ENCODE measurements around the gene TRIM8. TPM values are rescaled to one million over a fixed set of nuclear protein-coding genes. Genes with fewer than 3 reads are reported as not detected.

Gene TRIM8
- total and polyA plus RNA-seq, 2 of the 8 experiments (the other 6 are each of a cell fraction or from before 2014, with no cell fraction given) = 24.9 to 38.8 TPM

GRCh38 chr10:102691285-102692066 lies 47.2 kb downstream of the TRIM8 start:
- Histone ChIP-seq H3K23me2 (ENCODE audit: low read depth, low read length) (no peaks in the 10 kb centered on the region), H2BK5ac (ENCODE audit: low read depth, low read length) (no peak overlapping the region), H3K23ac (ENCODE audit: insufficient read length) (no peak overlapping the region), H3K56ac (replicated peaks; ENCODE audit: insufficient read length, low read depth, low read length) (no peak overlapping the region), H3K27ac (ENCODE audit: low read depth, low read length) (no peak overlapping the region), H2BK12ac (ENCODE audit: low read depth, low read length) (no peak overlapping the region), H2AFZ (ENCODE audit: low read length) (no peak overlapping the region), H3K4me2 (ENCODE audit: insufficient read depth in 1 of 2, low read depth in 2 of 2, low read length in 2 of 2) (no peak overlapping the region), H3K79me1 (ENCODE audit: low read depth, low read length) (no peaks in the 10 kb centered on the region), H3K4me3 (ENCODE audit: extremely low read depth in 1 of 4, insufficient read depth in 2 of 4, low read depth in 3 of 4, low read length in 4 of 4) (no peak overlapping the region), H3K4ac (replicated peaks; ENCODE audit: insufficient read length, low read depth, low read length) (no peak overlapping the region), H4K8ac (ENCODE audit: extremely low read depth, insufficient read depth, low read length) (no peak overlapping the region), H3K9ac (replicated peaks in 1 of 4; ENCODE audit: extremely low read depth in 1 of 4, low read depth in 3 of 4, low read length in 3 of 4) (no peak overlapping the region), H3K36me3 (ENCODE audit: control insufficient read depth in 2 of 4, insufficient read depth in 4 of 4, low read length in 3 of 4) (peaks cover 0 to 3% (median 1%) of the 10 kb centered on the region in 4 experiments; a peak in 5 of 8 replicates), H2BK20ac (ENCODE audit: low read length) (no peak overlapping the region), H4K20me1 (replicated peaks in 1 of 2; ENCODE audit: control insufficient read depth in 1 of 2, insufficient read depth in 2 of 2, low read length in 2 of 2) (no peaks in the 10 kb centered on the region), H3K27me3 (replicated peaks in 1 of 4; ENCODE audit: control insufficient read depth in 3 of 4, extremely low read depth in 1 of 4, insufficient read depth in 3 of 4, low read length in 3 of 4) (no peaks in the 10 kb centered on the region), H4K5ac (ENCODE audit: insufficient read length, low read depth, low read length) (no peak overlapping the region), H3K9me3 (ENCODE audit: insufficient read depth in 2 of 2, low read depth in 1 of 2, low read length in 1 of 2) (no peaks in the 10 kb centered on the region), H3K4me1 (replicated peaks in 1 of 4; ENCODE audit: control insufficient read depth in 3 of 4, insufficient read depth in 4 of 4, low read length in 3 of 4) (no peaks in the 10 kb centered on the region), H3K79me2 (ENCODE audit: control insufficient read depth in 1 of 2, insufficient read depth in 2 of 2, low read length in 2 of 2) (no peaks in the 10 kb centered on the region), H2AK5ac (ENCODE audit: low read depth, low read length) (no peak overlapping the region), H2BK120ac (replicated peaks; ENCODE audit: low read depth, low read length) (no peak overlapping the region), H2BK15ac (ENCODE audit: low read length) (no peak overlapping the region), H3K18ac (ENCODE audit: extremely low read depth, low read length) (no peak overlapping the region), H3K14ac (ENCODE audit: insufficient read length) (no peak overlapping the region), H4K91ac (replicated peaks; ENCODE audit: insufficient read length, low read length) (no peak overlapping the region)
- WGBS, 2 experiments (ENCODE audit: extremely low coverage in 1 of 2, insufficient coverage in 1 of 2, insufficient read length in 1 of 2, insufficient replicate concordance in 2 of 2, low coverage in 1 of 2, low lambda C conversion rate in 2 of 2, missing lambda C conversion rate in 1 of 2) = 92% methylated on average over 8 of the region's 8 CpGs; no CpG with 5 or more reads in 1 of the 2 experiments
- ChIA-PET CTCF (ENCODE audit: partially characterized antibody) (interaction anchor here (0.7 to 1.3 kb wide), 5 partner anchors 9 to 20 kb away, joined by 3 to 4 read pairs (median 3); no protein-coding TSS in a partner anchor), POLR2A (ENCODE audit: partially characterized antibody) (interaction anchor here (0.7 to 2.6 kb wide), 3 partner anchors 13 to 389 kb away, joined by 3 to 7 read pairs (median 4); no protein-coding TSS in a partner anchor)
- FAIRE-seq (no peak), DNase-seq (ENCODE audit: low read depth in 1 of 2, low spot score in 2 of 2) (no peak)
- TF ChIP-seq USF2 (IDR thresholded peaks at IDR 0.05; ENCODE audit: low read length) = no peak
- TF ChIP-seq GABPA (IDR thresholded peaks at IDR 0.05; ENCODE audit: borderline replicate concordance, insufficient read depth, low read length) = no peak
- no peak for TF ChIP-seq TAF1 (IDR thresholded peaks at IDR 0.05; ENCODE audit: low read depth, low read length)
- no peak for TF ChIP-seq RAD21 (IDR thresholded peaks at IDR 0.05 in 1 of 2, conservative IDR thresholded peaks at IDR 0.05 in 1 of 2; ENCODE audit: low read depth in 2 of 2, low read length in 2 of 2)
- no peak for TF ChIP-seq PHF8 (conservative IDR thresholded peaks at IDR 0.05; ENCODE audit: low read depth, low read length)
- no peak for TF ChIP-seq CEBPB (IDR thresholded peaks at IDR 0.05; ENCODE audit: low read depth, low read length)
- TF ChIP-seq SP4 (IDR thresholded peaks at IDR 0.05; ENCODE audit: low read length) = no peak
- TF ChIP-seq TAF7 (optimal IDR thresholded peaks at IDR 0.05; ENCODE audit: borderline replicate concordance, low read depth, low read length) = no peak
- TF ChIP-seq RNF2 (IDR thresholded peaks at IDR 0.05; ENCODE audit: borderline replicate concordance, low read depth, low read length, missing control alignments, poor library complexity, severe bottlenecking) = no peak
- no peak for TF ChIP-seq SAP30 (IDR thresholded peaks at IDR 0.05; ENCODE audit: insufficient read depth, insufficient replicate concordance, low read length)
